Activated CD8-positive, alpha-beta memory T cell treated with anti-CD3 and anti-CD28 coated beads, Interleukin-2, amount 10 ng/mL, durations not matched to agents 7 days and 5 days (primary cell): ENCODE measurements around the gene ZNF2. TPM values are rescaled to one million over a fixed set of nuclear protein-coding genes. Genes with fewer than 3 reads are reported as not detected.

Experiments
- ATAC-seq: fragments of 150-1000 bp; cut with Tn5 transposase; one replicate; pipeline ENCODE4 v1.10.0; 2021; ENCODE audit warnings: moderate library complexity
- CTCF ChIA-PET: fragments of 350-600 bp; sonication (Branson Sonifier 250); formaldehyde crosslinking; loops from one replicate; lab custom pipeline; 2021; ENCODE audit warnings: antibody characterized with exemption; lab: Charles Lee
- DNase-seq: peaks from one replicate; pipeline ENCODE4 v3.0.0-alpha.2; 2020
- H3K27ac Mint-ChIP-seq: one replicate; pipeline ENCODE4 v1.8.0; 2021; ENCODE audit warnings: mild to moderate bottlenecking, mixed read lengths
- H3K27me3 Mint-ChIP-seq: one replicate; pipeline ENCODE4 v1.8.0; 2021; ENCODE audit warnings: mixed read lengths
- H3K36me3 Mint-ChIP-seq: one replicate; pipeline ENCODE4 v1.8.0; 2021; ENCODE audit warnings: mild to moderate bottlenecking, mixed read lengths
- H3K4me1 Mint-ChIP-seq: one replicate; pipeline ENCODE4 v1.8.0; 2021; ENCODE audit warnings: mixed read lengths
- H3K4me3 Mint-ChIP-seq: one replicate; pipeline ENCODE4 v1.8.0; 2021; ENCODE audit warnings: mild to moderate bottlenecking, moderate library complexity, mixed read lengths
- H3K9me3 Mint-ChIP-seq: one replicate; pipeline ENCODE4 v1.8.0; 2022; ENCODE audit warnings: low read depth, mixed read lengths
- total RNA-seq, 2 experiments: library from RNA; stranded (reverse); gene quantifications; one replicate each; pipeline ENCODE4 v1.2.3, GENCODE V29; 2021

ZNF2 gene
- 1 to 10 TPM; 5.0 to 5.2 TPM for total RNA-seq

- peak; percentile 97 for ATAC-seq
- H3K4me1 Mint-ChIP-seq = peaks cover 27% of the 10 kb centered on the region
- DNase-seq = peak; percentile 98
- H3K27me3 Mint-ChIP-seq = no peaks in the 10 kb centered on the region
- H3K4me3 Mint-ChIP-seq = peak within 1 kb of the TSS; percentile 98
- H3K9me3 Mint-ChIP-seq = no peaks in the 10 kb centered on the region
- CTCF ChIA-PET = interaction anchor here (0.6 to 2.8 kb wide), 6 partner anchors 20 to 247 kb away, joined by 3 to 16 read pairs (median 4); partner anchors contain the start of gene MRPS5
- H3K36me3 Mint-ChIP-seq = peaks cover 14% of the 10 kb centered on the region
- peak within 1 kb of the TSS; percentile 96 for H3K27ac Mint-ChIP-seq
Measured at GRCh38 chr2:95165371-95166064, at the start of gene ZNF2. TSS of gene ZNF2 (plus strand) at chr2:95165809. CDS start at chr2:95176227, 10,418 bp downstream.

- H3K36me3 Mint-ChIP-seq = peaks cover 27% of the 10 kb centered on the region
- ATAC-seq (no peak), DNase-seq (no peak)
- H3K4me3 Mint-ChIP-seq = peak overlapping the region; percentile 97
- peaks cover 4% of the 10 kb centered on the region for H3K9me3 Mint-ChIP-seq
- no peaks in the 10 kb centered on the region for H3K27me3 Mint-ChIP-seq
- peaks cover 40% of the 10 kb centered on the region for H3K4me1 Mint-ChIP-seq
- CTCF ChIA-PET = interaction anchor here (1.1 to 4.4 kb wide), 9 partner anchors 38 to 108 kb away, joined by 3 to 40 read pairs (median 13); partner anchors contain the start of genes ZNF2 and ZNF514
- H3K27ac Mint-ChIP-seq = peak overlapping the region; percentile 89
Measured at GRCh38 chr2:95121093-95121406, 44.6 kb upstream of the ZNF2 start.

GRCh38 chr2:95121407-95122196, 44.0 kb upstream of the ZNF2 start, which contains the start of gene MRPS5:
TSS of gene MRPS5 (minus strand) at chr2:95121808. CDS start at chr2:95121791, 17 bp downstream.
- Mint-ChIP-seq H3K27me3 (no peaks in the 10 kb centered on the region), H3K27ac (peak within 1 kb of the TSS; percentile 89), H3K9me3 (peaks cover 4% of the 10 kb centered on the region), H3K36me3 (peaks cover 24% of the 10 kb centered on the region), H3K4me3 (peak within 1 kb of the TSS; percentile 97), H3K4me1 (peaks cover 38% of the 10 kb centered on the region)
- DNase-seq = peak; percentile 88
- ATAC-seq = peak; percentile 97
- CTCF ChIA-PET = interaction anchor here (0.9 to 4.4 kb wide), 12 partner anchors 38 to 249 kb away, joined by 3 to 40 read pairs (median 4); partner anchors contain the start of genes ZNF2 and ZNF514

- H3K36me3 Mint-ChIP-seq = peaks cover 22% of the 10 kb centered on the region
- peak overlapping the region; percentile 97 for H3K4me3 Mint-ChIP-seq
- H3K27me3 Mint-ChIP-seq = no peaks in the 10 kb centered on the region
- no peak for ATAC-seq
- CTCF ChIA-PET = interaction anchor here (0.9 to 4.4 kb wide), 9 partner anchors 37 to 249 kb away, joined by 3 to 40 read pairs (median 13); partner anchors contain the start of genes ZNF2 and ZNF514
- peaks cover 4% of the 10 kb centered on the region for H3K9me3 Mint-ChIP-seq
- no peak for DNase-seq
- H3K4me1 Mint-ChIP-seq = peaks cover 37% of the 10 kb centered on the region
- H3K27ac Mint-ChIP-seq = peak overlapping the region; percentile 79
Measured at GRCh38 chr2:95122197-95122551, 43.4 kb upstream of the ZNF2 start.

- no peaks in the 10 kb centered on the region for H3K4me1 Mint-ChIP-seq
- DNase-seq = no peak
- H3K36me3 Mint-ChIP-seq = peaks cover 9% of the 10 kb centered on the region
- no peak overlapping the region for H3K4me3 Mint-ChIP-seq
- CTCF ChIA-PET = no interaction called here
- no peak for ATAC-seq
- H3K9me3 Mint-ChIP-seq = peaks cover 27% of the 10 kb centered on the region
- H3K27ac Mint-ChIP-seq = no peak overlapping the region
- no peaks in the 10 kb centered on the region for H3K27me3 Mint-ChIP-seq
Measured at GRCh38 chr2:95138702-95139101, 26.9 kb upstream of the ZNF2 start.

- Mint-ChIP-seq H3K4me1 (no peaks in the 10 kb centered on the region), H3K27ac (no peak overlapping the region), H3K36me3 (peaks cover 26% of the 10 kb centered on the region), H3K9me3 (peaks cover 45% of the 10 kb centered on the region), H3K4me3 (no peak overlapping the region), H3K27me3 (no peaks in the 10 kb centered on the region)
- CTCF ChIA-PET = no interaction called here
- DNase-seq (no peak), ATAC-seq (no peak)
Measured at GRCh38 chr2:95143838-95144237, 21.8 kb upstream of the ZNF2 start.

- Mint-ChIP-seq H3K4me1 (no peaks in the 10 kb centered on the region), H3K27ac (no peak overlapping the region), H3K27me3 (no peaks in the 10 kb centered on the region), H3K36me3 (peaks cover 68% of the 10 kb centered on the region), H3K9me3 (peaks cover 56% of the 10 kb centered on the region), H3K4me3 (no peak overlapping the region)
- CTCF ChIA-PET = no interaction called here
- ATAC-seq = no peak
- DNase-seq = no peak
Measured at GRCh38 chr2:95149397-95149984, 16.1 kb upstream of the ZNF2 start.

- H3K27ac Mint-ChIP-seq = no peak overlapping the region
- peaks cover 37% of the 10 kb centered on the region for H3K36me3 Mint-ChIP-seq
- H3K9me3 Mint-ChIP-seq = peaks cover 4% of the 10 kb centered on the region
- no peaks in the 10 kb centered on the region for H3K27me3 Mint-ChIP-seq
- CTCF ChIA-PET = interaction anchor here (0.8 to 2.6 kb wide), 4 partner anchors 37 to 202 kb away, joined by 3 to 14 read pairs (median 4); partner anchors contain the start of gene MRPS5
- peaks cover 8% of the 10 kb centered on the region for H3K4me1 Mint-ChIP-seq
- peak overlapping the region; percentile 76 for H3K4me3 Mint-ChIP-seq
- ATAC-seq (no peak), DNase-seq (no peak)
Measured at GRCh38 chr2:95158441-95158840, 7.2 kb upstream of the ZNF2 start.

GRCh38 chr2:95158891-95159619, 6.6 kb upstream of the ZNF2 start:
- ATAC-seq (peak; percentile 71), DNase-seq (peak; percentile 45)
- peak overlapping the region; percentile 76 for H3K4me3 Mint-ChIP-seq
- no peaks in the 10 kb centered on the region for H3K27me3 Mint-ChIP-seq
- H3K36me3 Mint-ChIP-seq = peaks cover 32% of the 10 kb centered on the region
- peak overlapping the region; percentile 52 for H3K27ac Mint-ChIP-seq
- H3K4me1 Mint-ChIP-seq = peaks cover 12% of the 10 kb centered on the region
- CTCF ChIA-PET = interaction anchor here (1.0 to 2.6 kb wide), 5 partner anchors 38 to 202 kb away, joined by 3 to 14 read pairs (median 5); partner anchors contain the start of gene MRPS5
- H3K9me3 Mint-ChIP-seq = peaks cover 2% of the 10 kb centered on the region

- Mint-ChIP-seq H3K4me3 (peak within 1 kb of the TSS; percentile 77), H3K27ac (peak within 1 kb of the TSS; percentile 69), H3K4me1 (peaks cover 18% of the 10 kb centered on the region), H3K27me3 (no peaks in the 10 kb centered on the region), H3K36me3 (peaks cover 24% of the 10 kb centered on the region), H3K9me3 (peaks cover 2% of the 10 kb centered on the region)
- peak; percentile 78 for DNase-seq
- CTCF ChIA-PET = interaction anchor here (1.0 to 2.6 kb wide), 5 partner anchors 39 to 203 kb away, joined by 3 to 14 read pairs (median 5); partner anchors contain the start of gene MRPS5
- ATAC-seq = peak; percentile 96
Measured at GRCh38 chr2:95159690-95160449, 5.7 kb upstream of the ZNF2 start, which contains the start of gene ZNF514. TSS of gene ZNF514 (minus strand) at chr2:95159848. CDS start at chr2:95153253, 6,595 bp downstream.

GRCh38 chr2:95165030-95165370, 609 bp upstream of the ZNF2 start:
- H3K4me1 Mint-ChIP-seq = peaks cover 31% of the 10 kb centered on the region
- H3K27me3 Mint-ChIP-seq = no peaks in the 10 kb centered on the region
- CTCF ChIA-PET = interaction anchor here (0.6 to 2.8 kb wide), 6 partner anchors 44 to 246 kb away, joined by 3 to 16 read pairs (median 4); partner anchors contain the start of gene MRPS5

More at GRCh38 chr2:95165030-95165370, 609 bp upstream of the ZNF2 start:
- Mint-ChIP-seq H3K36me3 (peaks cover 14% of the 10 kb centered on the region), H3K27ac (peak overlapping the region; percentile 96), H3K4me3 (peak overlapping the region; percentile 98), H3K9me3 (no peaks in the 10 kb centered on the region)
- DNase-seq = no peak
- ATAC-seq = peak; percentile 14
